Activated CD8-positive, alpha-beta T cell treated with anti-CD3 and anti-CD28 coated beads for 36 hours (primary cell): ENCODE data around the gene MYH10. TPM values are rescaled to one million over a fixed set of nuclear protein-coding genes. Genes with fewer than 3 reads are reported as not detected.

Experiments used
- ATAC-seq: fragments of 200-7000 bp; cut with Tn5 transposase; one replicate; pipeline ENCODE4 v1.10.0; 2021; ENCODE audit warnings: mild to moderate bottlenecking, moderate library complexity
- CTCF ChIA-PET: fragments of 350-600 bp; sonication (Branson Sonifier 250); formaldehyde crosslinking; loops from one replicate; lab custom pipeline; 2021; ENCODE audit warnings: antibody characterized with exemption; lab: Charles Lee
- POLR2A ChIA-PET: fragments of 350-600 bp; sonication (Branson Sonifier 250); formaldehyde crosslinking; loops from one replicate; lab custom pipeline; 2021; ENCODE audit warnings: antibody characterized with exemption; lab: Charles Lee
- DNase-seq: peaks from one replicate; pipeline ENCODE4 v3.0.0-alpha.2; 2020
- H3K27ac Mint-ChIP-seq: one replicate; pipeline ENCODE4 v1.8.0; 2021; ENCODE audit warnings: mild to moderate bottlenecking, mixed read lengths
- H3K27me3 Mint-ChIP-seq: one replicate; pipeline ENCODE4 v1.8.0; 2021; ENCODE audit warnings: mixed read lengths
- H3K36me3 Mint-ChIP-seq: one replicate; pipeline ENCODE4 v1.8.0; 2021; ENCODE audit warnings: low read depth, mixed read lengths
- H3K4me1 Mint-ChIP-seq: one replicate; pipeline ENCODE4 v1.8.0; 2021; ENCODE audit warnings: low read depth, mixed read lengths
- H3K4me3 Mint-ChIP-seq: one replicate; pipeline ENCODE4 v1.8.0; 2021; ENCODE audit warnings: mild to moderate bottlenecking, moderate library complexity, mixed read lengths
- H3K9me3 Mint-ChIP-seq: one replicate; pipeline ENCODE4 v1.8.0; 2021; ENCODE audit warnings: mixed read lengths
- CTCF ChIP-seq: fragments of 200-600 bp; IDR thresholded peaks from one replicate; pipeline ENCODE4 v1.8.0; 2022; ENCODE audit warnings: antibody characterized with exemption, mild to moderate bottlenecking
- intact Hi-C: fragments of 100-400 bp; cut with micrococcal nuclease; formaldehyde crosslinking; loops from one replicate; pipeline ENCODE4 v1.10.0; 2022
- total RNA-seq, 2 experiments: library from RNA; stranded (reverse); gene quantifications; one replicate each; pipeline ENCODE4 v1.2.3, GENCODE V29; 2021

Gene MYH10
- total RNA-seq, 2 experiments from 2014 or later: 19.9 to 23.7 TPM

- no peak overlapping the region for H3K4me3 Mint-ChIP-seq
- intact Hi-C loops: no loop called here
- H3K36me3 Mint-ChIP-seq: peaks cover 46% of the 10 kb centered on the region
- no peak for ATAC-seq
- no peaks in the 10 kb centered on the region for H3K4me1 Mint-ChIP-seq
- ChIA-PET CTCF (no interaction called here), POLR2A (no interaction called here)
- DNase-seq: no peak
- H3K27me3 Mint-ChIP-seq: no peaks in the 10 kb centered on the region
- peaks cover 5% of the 10 kb centered on the region for H3K9me3 Mint-ChIP-seq
- no peak overlapping the region for H3K27ac Mint-ChIP-seq
- TF ChIP-seq CTCF: no peak
Measured at GRCh38 chr17:8479431-8479947, 151.0 kb downstream of the MYH10 start.

DNA sequence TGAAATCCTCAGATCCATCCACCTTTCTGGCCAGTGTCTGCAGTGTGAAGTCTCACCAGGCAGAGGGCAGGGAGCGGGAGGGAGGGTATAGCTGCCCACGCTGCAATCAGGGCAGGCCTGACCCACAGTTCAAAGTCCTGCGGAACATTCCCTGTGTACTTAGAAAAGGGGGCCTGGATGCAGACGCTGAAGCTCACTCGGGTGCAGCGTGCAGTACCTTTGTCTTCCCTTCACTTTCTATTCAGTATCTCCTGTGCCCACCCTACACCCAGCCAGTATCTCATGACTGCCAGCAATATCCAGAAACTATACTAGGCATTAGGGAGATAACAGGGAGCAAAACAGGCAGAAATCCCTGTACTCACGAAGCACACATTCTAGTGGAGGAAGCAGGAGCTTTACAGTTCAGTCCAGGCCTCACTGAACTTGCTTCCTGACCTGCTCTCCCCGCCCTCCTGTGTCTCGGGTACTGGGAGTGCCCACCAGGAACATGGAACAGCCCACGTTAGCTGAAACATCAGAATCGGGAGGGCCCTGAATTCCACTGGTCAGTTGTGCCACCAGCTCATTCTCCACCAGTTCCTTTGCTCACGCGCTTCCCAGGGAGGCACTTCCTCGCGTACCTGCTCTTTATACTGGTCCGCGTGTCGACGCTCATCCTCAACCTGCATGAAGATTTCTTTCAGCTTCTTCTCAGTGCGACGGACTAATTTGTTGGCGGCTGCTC lies 152.6 kb downstream of the MYH10 start:
- H3K9me3 Mint-ChIP-seq: peaks cover 2% of the 10 kb centered on the region
- ATAC-seq: no peak
- peaks cover 42% of the 10 kb centered on the region for H3K36me3 Mint-ChIP-seq
- CTCF ChIA-PET: no interaction called here
- H3K27ac Mint-ChIP-seq: no peak overlapping the region
- no peak for TF ChIP-seq CTCF
- H3K4me1 Mint-ChIP-seq: no peaks in the 10 kb centered on the region
- no peak overlapping the region for H3K4me3 Mint-ChIP-seq
- intact Hi-C loops: no loop called here
- no peak for DNase-seq
- H3K27me3 Mint-ChIP-seq: no peaks in the 10 kb centered on the region
- POLR2A ChIA-PET: interaction anchor here (0.7 kb wide), 1 partner anchor 10 kb away, joined by 3 read pairs; no protein-coding TSS in a partner anchor

DNA sequence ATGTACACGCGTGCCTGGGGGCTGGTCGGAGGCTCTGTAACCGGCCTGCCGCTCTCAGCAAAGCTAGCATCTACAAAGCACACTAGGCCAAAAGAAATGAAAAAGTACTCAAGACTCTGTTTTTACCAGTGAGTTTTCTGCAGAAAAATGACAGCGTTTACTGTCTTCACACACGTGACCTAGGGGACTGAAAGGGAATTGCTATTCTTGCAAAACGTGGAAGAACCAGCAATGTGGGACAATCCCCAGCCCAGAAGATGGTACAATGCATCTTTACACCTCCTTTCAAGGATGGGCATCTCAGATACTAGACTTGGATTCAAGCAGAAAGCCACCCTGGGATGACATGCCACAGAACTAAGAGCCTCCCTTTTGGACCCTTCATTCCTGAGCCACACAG lies 153.4 kb downstream of the MYH10 start:
- Mint-ChIP-seq H3K27ac (no peak overlapping the region), H3K4me1 (no peaks in the 10 kb centered on the region), H3K27me3 (no peaks in the 10 kb centered on the region), H3K4me3 (no peak overlapping the region), H3K36me3 (peaks cover 35% of the 10 kb centered on the region), H3K9me3 (no peaks in the 10 kb centered on the region)
- POLR2A ChIA-PET: no interaction called here
- CTCF ChIA-PET: no interaction called here
- intact Hi-C loops: no loop called here
- DNase-seq (no peak), ATAC-seq (no peak)
- TF ChIP-seq CTCF: no peak

GRCh38 chr17:8476741-8477140 lies 153.8 kb downstream of the MYH10 start:
- no peak for TF ChIP-seq CTCF
- no peak for DNase-seq
- ChIA-PET POLR2A (no interaction called here), CTCF (no interaction called here)
- Mint-ChIP-seq H3K27ac (no peak overlapping the region), H3K9me3 (no peaks in the 10 kb centered on the region), H3K4me3 (no peak overlapping the region), H3K4me1 (no peaks in the 10 kb centered on the region), H3K27me3 (no peaks in the 10 kb centered on the region), H3K36me3 (peaks cover 38% of the 10 kb centered on the region)
- intact Hi-C loops: no loop called here
- no peak for ATAC-seq

GRCh38 chr17:8475781-8476180 lies 154.7 kb downstream of the MYH10 start:
- no peaks in the 10 kb centered on the region for H3K9me3 Mint-ChIP-seq
- POLR2A ChIA-PET: no interaction called here
- CTCF ChIA-PET: no interaction called here
- no peak overlapping the region for H3K27ac Mint-ChIP-seq
- no peak overlapping the region for H3K4me3 Mint-ChIP-seq
- no peaks in the 10 kb centered on the region for H3K4me1 Mint-ChIP-seq
- TF ChIP-seq CTCF: no peak
- intact Hi-C loops: no loop called here
- ATAC-seq: no peak
- no peaks in the 10 kb centered on the region for H3K27me3 Mint-ChIP-seq
- peaks cover 37% of the 10 kb centered on the region for H3K36me3 Mint-ChIP-seq
- DNase-seq: no peak
